ENCODE measurements around the gene HYDIN. TPM values are rescaled to one million over a fixed set of nuclear protein-coding genes. Genes with fewer than 3 reads are reported as not detected.
"Not testable (repeated sequence)": the region's sequence is repeated elsewhere in the genome, so short reads cannot be mapped to it uniquely, and the experiment has no call there.

HYDIN gene
- polyA plus RNA-seq, 12 donors = 0.96 to 4.7 (median 2.6) TPM; not detected in 2

- not testable (repeated sequence) for DNase-seq
Measured at GRCh38 chr16:71006516-71006915, 224.0 kb downstream of the HYDIN start.

- not testable (repeated sequence) for DNase-seq
Measured at GRCh38 chr16:70999735-71000134, 230.8 kb downstream of the HYDIN start.

- DNase-seq = not testable (repeated sequence)
Measured at GRCh38 chr16:70995799-70996198, 234.7 kb downstream of the HYDIN start.

DNA sequence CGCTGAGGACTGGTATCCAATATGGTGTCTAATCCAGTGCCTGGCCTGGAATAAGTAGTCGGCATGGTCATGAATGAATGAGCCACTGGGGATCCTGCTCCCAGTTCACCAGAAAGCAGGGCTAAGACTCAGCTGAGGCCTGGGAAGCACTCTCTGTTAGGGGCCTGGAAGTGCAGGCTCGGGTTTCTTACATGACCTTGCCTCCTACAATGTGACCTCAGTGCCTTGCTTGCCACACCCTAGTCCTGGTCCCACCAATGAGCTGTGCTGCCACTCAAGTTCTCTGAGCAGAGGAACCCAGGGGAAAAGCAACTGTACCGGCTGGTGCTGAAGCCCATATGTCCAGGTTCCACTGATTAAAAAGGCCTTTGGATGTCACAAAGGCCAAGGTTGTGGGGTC is 238.0 kb downstream of the HYDIN start:
- DNase-seq = not testable (repeated sequence)

DNA sequence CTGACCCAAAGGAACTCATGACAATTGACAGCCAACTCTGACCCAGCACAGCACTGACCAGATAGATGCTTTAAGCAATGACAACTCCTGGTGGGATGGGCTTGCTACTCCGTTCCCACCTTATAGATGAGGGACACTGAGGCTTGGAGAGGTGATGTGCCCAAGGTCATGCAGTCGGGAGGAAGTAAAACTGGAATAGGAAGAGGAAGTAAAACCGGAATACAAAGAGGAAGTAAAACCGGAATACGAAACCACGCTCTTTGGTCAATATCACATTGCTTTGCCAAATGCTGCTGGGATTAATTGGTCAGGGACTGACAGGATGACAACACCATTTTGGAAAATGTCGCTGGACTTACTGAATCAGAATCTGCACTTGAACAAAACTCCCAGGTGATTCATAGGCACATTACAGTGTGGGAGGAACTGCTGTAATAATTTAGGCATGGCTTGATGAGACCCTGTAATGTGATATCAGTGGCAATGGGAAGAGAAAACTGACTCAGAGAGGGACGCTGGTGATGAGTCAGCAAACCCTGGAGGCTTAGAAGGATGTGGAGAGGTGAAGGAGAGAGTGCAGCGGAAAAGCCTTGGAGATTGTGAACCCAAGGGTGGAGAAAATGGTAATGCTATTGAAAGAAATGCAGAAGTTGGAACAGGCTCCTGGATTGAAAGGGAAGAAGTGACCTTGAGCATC is 243.4 kb downstream of the HYDIN start:
- DNase-seq = not testable (repeated sequence)

- not testable (repeated sequence) for DNase-seq
Measured at GRCh38 chr16:70984675-70985074, 245.8 kb downstream of the HYDIN start.

DNA sequence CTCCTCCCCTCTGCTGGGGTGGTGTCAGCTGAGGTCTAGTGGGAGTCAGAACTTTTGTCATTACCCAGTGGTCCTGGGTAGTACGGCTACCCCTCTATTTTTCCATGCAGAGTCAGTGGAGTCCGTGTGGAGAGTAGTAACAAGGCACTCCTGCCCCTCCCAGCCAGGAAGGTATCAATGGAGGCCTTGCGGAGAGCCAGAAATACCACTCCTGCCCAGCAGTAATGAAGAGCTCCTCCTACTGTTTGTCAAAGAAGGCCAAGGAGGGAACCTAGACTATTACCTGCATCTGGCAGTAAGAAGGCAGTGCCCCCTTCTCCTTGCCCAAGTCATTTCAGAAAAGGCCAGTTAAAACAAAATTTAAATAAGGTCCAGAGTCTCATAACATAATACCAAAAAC is 262.2 kb downstream of the HYDIN start:
- not testable (repeated sequence) for DNase-seq

DNA sequence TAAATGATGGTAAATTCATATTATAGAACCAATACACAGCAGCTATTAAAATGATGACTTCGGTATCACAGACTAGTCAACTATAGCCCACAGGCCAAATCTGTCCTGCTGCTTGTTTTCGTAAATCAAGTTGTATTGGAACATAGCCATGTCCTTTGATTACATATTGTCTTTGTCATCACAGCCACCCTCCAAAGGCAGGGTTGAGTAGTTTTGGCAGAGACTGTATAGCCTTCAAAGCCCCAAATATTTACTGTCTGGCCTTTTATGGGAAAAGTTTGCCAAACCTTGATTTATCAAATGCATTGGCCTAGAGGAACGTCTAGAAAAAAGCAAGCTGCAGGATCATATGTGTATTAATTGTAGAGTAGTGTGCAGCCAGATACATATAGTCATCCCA is 270.4 kb downstream of the HYDIN start:
- not testable (repeated sequence) for DNase-seq

GRCh38 chr16:70954922-70955321 is 275.6 kb downstream of the HYDIN start:
- not testable (repeated sequence) for DNase-seq

DNA sequence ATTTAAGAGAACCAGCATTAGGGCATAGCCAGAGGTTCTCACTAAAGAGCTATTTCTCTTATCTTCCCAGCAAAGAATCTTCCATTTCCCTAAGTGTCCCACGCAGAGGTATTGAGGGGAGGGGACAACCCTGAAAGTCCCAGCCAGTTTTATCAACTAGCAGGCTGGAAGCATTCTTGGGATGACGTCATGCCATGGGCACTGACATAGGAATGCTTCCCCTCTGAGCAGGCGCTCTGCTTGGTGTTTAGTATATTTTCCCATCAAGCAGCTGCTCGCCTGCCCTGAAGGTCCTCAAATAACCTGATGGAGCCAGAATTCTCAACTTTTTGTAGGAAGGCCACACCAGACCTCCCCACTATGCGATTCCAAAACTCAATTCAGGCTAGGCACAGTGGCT is 276.7 kb downstream of the HYDIN start:
- DNase-seq = not testable (repeated sequence)

DNA sequence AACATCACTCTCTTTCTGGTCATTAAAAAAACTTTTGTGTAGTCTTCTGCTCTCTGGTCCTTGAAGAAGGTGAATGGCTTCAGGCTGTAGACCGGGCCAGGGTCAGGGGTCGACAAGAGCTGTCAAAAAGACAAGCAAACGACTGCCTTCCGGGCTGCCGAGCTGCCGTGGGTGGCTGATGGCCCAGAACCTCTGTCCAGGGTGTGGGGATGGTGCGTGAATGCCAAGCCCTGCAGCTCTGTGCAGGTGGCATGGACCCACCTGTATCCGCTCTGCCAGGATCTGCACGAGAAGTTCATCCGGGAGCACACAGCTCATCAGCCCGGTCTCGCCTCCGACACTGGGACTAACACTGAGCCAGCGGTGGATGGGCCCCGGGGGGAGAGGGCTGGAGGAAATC is 287.0 kb downstream of the HYDIN start:
- DNase-seq = not testable (repeated sequence)

DNA sequence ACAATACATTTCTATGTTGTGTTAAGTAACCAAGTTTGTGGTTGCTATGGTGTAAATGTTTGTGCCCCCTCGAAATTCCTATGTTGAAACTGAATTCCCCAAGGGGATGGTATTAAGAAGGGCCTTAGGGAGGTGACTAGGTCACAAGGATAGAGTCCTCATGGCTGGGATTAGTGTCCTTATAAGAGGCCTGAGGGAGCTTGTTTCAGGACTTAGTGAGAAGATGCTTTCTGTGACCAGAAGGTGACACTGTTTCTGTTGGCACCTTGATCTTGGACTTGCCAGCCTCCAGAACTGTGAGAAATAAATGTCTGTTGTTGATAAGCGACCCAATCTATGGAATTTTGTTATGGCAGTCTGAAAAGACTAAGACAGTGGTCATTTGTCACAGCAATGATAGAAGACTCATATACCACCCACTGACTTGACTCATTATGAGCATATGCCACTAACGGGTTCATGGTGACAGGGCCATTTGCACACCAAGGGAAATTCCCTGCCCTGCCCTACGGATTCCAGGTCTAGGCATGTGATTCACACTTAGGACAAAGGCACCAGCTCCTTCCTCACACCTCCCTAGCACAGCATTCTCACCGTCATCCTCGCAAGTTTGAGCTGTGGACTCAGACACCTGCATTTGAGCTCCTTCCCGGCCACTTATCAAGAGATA is 290.7 kb downstream of the HYDIN start:
- DNase-seq = not testable (repeated sequence)

DNA sequence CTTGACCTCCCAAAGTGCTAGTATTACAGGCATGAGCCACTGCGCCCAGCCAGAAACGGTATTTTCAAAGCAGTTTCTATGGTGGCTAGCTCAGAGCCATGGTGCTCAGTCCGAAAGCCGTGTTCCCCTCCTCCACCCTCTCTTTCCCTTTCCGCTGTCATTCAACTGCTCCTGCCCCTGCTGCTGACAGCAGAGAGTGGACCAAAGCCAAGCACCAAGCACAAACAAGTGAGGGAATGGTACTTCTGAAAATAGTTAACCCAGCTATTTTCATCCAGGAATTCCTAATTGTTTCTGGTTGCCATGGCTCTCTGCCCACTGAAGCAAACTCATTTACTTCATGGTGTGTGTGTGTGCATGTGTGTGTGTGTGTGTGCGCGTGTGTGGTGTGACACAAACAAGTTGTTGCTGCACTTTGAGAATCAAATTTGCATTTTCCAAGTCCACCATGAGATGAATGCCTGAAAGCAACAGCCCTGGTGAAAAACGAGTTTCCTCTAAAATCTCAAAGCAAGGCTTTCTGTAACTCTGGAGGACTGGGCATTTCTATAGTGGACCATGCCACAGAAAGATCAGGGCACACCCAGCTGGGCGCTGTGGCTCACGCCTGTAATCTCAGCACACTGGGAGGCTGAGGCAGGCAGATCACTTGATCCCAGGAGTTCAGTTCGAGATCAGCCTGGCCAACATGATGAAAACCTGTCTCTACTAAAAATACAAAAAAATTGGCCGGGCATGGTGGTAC is 293.6 kb downstream of the HYDIN start:
- not testable (repeated sequence) for DNase-seq

DNA sequence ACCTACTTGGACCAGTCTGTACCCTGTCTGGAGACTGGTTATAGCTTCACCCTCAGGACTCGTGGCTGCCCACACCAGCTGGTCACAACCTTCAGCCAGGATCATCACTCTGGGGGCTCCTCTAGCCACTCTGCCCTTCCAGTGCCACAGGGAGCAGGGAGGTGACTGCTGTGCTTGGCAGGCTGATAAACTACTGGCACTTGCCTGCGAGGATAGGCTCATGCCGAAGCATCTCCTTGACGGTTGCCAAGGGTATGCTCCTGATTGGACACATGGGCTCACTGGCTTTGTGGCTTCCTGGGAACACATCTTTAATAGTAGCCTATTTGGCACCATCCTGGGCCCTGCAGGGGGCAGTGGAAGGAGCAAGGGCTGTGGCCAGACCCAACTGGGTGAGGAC is 295.2 kb downstream of the HYDIN start:
- not testable (repeated sequence) for DNase-seq

GRCh38 chr16:70933746-70934145 is 296.8 kb downstream of the HYDIN start:
- DNase-seq = not testable (repeated sequence)

DNA sequence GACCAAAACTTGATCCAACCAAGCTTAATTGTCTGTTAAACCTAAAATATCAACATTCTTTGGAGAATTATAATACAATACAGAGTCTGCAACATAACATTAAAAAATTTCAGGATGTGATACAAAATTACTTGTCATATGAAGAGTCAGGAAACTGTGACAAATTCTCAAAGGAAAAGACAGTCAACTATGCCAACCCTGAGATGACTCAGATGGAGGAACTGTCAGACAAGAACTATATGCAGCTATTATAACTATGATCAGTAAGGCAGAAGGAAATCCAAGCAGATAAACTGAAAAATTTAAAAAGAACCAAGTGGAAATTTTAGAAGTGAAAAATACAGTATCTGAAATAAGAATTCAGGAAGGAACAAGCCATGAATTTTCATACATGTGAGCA is 299.8 kb downstream of the HYDIN start:
- not testable (repeated sequence) for DNase-seq

- peak; percentile 21 for DNase-seq
Measured at GRCh38 chr16:70922164-70922563, 308.4 kb downstream of the HYDIN start.

DNA sequence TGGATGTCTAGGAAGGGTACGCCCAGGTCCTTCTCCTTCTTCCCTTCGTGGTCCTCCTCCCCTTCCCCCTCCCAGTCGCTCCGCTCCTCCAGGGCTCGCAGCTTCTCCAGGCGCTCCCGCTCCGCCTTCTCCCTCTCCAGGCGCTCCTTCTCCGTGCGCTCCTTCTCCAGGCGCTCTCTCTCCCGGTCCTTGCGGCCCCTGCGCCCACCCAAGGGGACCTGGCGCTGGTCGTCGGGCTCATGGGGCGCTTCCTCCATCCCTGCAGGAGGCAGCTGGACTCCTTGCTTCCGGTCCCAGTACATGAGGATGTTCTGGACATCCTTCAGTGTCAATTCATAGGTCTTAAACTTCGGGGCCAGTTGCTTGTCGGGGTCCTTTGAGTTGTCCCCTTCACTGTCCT is 309.9 kb downstream of the HYDIN start:
- not testable (repeated sequence) for DNase-seq

DNA sequence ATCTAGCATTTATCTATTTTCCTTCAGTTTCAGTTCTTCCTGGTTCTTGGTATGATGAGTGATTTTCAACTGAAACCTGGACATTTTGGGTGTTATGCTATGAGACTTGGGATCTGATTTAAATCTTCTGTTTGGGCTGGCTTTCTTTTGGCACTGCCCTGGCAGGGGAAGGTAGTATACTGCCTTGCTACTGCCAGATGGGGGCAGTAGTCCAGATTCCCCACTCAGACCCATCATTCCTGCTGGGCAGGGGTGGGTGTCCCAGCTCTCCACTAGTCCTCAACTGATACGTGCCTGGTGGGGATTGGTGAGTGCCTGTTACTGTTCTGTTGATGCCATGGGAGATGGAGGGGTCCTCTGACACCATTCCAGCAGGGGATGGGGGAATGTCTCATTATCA is 342.3 kb downstream of the HYDIN start:
- DNase-seq = not testable (repeated sequence)

- DNase-seq = not testable (repeated sequence)
Measured at GRCh38 chr16:70884652-70885051, 345.9 kb downstream of the HYDIN start.

DNA sequence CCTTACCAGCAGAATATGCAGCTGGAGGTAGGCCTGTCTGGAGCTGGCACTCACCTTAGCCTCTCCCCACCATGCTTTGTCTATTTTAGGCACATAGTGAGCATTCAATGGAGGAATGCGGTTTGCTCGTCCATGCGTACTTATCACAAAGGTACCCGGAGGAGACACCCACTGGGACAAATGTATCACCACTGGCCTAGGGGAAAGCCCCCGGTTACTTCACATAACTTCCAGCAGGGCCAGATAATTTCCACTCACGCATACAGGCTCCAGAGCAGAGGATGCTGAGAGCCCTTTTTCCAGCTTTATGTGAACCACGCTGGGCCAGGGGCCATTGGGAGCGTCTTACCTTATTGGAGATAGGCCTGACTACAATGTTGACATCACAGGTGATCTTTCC is 348.2 kb downstream of the HYDIN start:
- not testable (repeated sequence) for DNase-seq

GRCh38 chr16:70877895-70878294 is 352.6 kb downstream of the HYDIN start:
- DNase-seq = not testable (repeated sequence)

- not testable (repeated sequence) for DNase-seq
Measured at GRCh38 chr16:70876442-70876841, 354.1 kb downstream of the HYDIN start.
